Measurements from ENCODE around the gene DDX28.
A peak's percentile ranks its signal among the peaks of the same experiment; 100 is the strongest.

The DDX28 gene

DNA sequence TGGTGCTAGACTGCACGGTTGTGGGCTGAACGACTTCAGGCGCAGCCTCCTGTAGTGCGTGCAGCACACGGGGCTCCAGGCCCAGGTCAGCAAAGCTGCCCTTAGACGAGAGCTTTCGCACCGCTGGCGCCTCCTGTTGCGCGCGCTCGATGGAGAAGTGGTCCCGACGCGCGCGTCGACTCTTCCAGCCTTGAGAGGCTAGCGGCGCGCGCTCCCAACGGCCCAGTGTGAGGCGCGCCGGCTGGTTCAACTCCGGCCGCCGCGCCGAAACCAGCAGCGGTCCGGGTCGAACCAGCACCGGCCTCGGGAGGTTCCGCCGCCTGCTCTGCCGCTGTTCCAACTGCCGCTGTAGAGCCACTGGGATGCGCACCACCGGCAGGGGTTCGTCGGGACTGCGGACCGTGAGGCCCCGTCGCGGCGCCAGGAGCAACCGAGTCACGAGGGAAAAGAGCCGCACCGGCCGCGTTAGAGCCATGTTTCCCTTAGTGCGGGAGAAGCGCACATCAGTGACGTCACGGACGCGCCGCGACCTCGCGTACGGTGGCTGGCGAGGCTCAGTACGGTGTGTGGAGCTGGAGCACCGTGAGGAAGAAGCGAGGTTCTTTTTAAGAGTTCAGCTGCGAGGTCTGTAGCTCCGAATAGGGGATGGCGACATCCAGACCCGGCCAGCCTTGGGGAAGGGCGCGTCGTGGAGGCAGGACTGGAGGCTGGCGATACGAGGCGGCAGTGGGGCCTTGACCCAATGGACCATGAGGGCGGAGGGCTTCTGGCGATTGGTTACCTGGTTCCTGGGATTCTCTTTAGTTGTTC, at the start of gene DDX28, which contains the start of gene DUS2:
Gene DDX28 (minus strand): TSS at position 505 of the 810 bp plus-strand sequence. CDS start 30 bp downstream, at position 475.
Gene DUS2 (plus strand): TSS at position 557 of the 810 bp plus-strand sequence. CDS start 14,740 bp downstream, outside the sequence.
- DNase-seq (ENCODE audit: extremely low read depth in 1 of 2, low read depth in 1 of 2) = peak; percentile 81 to 84

DNA sequence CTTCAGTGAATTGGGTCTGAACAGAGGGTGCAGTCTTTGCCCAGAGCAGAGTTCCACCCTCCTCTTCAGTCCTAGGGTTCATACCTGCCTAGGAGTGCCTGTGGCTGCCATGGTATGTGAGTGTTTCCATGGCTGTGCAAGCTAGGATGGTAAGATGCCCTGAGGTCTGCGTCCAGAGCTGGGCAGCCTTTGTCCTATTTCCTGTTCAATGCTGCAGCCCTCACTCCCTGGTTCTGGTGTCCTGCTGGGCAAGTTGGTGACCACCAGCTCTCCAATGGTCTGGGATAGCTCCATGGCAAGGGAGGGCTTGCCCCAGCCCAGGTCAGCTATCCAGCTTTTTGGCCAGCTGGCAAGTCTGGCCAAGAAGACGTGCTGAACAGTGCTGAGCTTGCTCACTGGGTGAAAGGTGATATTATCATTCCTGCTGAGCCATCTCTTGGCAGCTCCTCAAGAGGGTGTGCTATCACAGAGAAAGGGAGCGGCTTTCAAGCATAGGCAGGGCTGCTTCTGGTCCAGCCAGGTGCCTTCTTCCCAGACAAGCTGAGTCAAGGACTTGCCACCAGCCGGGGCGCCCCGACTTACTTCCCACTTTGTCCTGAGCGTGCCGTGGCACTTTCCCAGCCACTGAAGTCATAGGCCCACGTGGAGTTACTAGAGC, 49.1 kb upstream of the DDX28 start:
- DNase-seq (ENCODE audit: extremely low read depth in 1 of 2, low read depth in 1 of 2) = no peak

DNA sequence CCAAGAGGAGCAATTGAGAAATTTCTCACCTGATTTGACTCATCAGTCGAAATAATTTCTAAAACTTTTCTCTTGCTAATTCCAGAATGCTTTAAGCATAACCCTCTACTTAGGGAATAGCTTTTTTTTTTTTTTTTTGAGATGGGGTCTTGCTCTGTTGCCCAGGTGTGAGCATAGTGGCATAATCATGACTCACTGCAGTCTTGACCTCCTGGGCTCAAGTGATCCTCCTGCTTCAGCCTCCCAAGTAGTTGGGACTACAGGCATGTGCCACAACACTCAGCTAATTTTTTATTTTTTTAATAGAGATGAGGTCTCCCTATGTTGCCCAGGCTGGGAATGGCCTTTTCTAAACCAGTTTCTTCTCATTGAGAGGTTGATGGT, 48.5 kb upstream of the DDX28 start:
- DNase-seq (ENCODE audit: extremely low read depth in 1 of 2, low read depth in 1 of 2) = no peak

- no peak for DNase-seq (ENCODE audit: extremely low read depth in 1 of 2, low read depth in 1 of 2)
Measured at GRCh38 chr16:68070806-68071517, 47.9 kb upstream of the DDX28 start.

- DNase-seq (ENCODE audit: extremely low read depth in 1 of 2, low read depth in 1 of 2) = no peak
Measured at GRCh38 chr16:68070249-68070730, 47.3 kb upstream of the DDX28 start.

GRCh38 chr16:68069511-68070248, 46.6 kb upstream of the DDX28 start:
- no peak for DNase-seq (ENCODE audit: extremely low read depth in 1 of 2, low read depth in 1 of 2)

DNA sequence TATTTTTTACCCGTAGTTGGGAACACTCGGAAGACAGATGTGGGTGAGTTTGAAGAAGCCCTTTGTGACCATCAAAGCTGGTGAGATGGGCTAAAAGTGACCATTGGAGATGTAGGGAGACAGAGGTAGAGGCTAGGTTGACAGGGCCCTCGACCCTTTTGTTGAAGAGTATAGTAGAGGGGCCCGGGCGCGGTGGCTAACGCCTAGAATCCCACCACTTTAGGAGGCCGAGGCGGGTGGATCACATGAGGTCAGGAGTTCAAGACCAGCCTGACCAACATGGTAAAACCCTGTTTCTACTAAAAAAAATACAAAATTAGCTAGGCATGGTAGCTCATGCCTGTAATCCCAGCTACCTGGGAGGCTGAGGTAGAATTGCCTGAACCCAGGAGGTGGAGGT, 45.9 kb upstream of the DDX28 start:
- no peak for DNase-seq (ENCODE audit: extremely low read depth in 1 of 2, low read depth in 1 of 2)

- no peak for DNase-seq (ENCODE audit: extremely low read depth in 1 of 2, low read depth in 1 of 2)
Measured at GRCh38 chr16:68066763-68067162, 43.7 kb upstream of the DDX28 start.

DNA sequence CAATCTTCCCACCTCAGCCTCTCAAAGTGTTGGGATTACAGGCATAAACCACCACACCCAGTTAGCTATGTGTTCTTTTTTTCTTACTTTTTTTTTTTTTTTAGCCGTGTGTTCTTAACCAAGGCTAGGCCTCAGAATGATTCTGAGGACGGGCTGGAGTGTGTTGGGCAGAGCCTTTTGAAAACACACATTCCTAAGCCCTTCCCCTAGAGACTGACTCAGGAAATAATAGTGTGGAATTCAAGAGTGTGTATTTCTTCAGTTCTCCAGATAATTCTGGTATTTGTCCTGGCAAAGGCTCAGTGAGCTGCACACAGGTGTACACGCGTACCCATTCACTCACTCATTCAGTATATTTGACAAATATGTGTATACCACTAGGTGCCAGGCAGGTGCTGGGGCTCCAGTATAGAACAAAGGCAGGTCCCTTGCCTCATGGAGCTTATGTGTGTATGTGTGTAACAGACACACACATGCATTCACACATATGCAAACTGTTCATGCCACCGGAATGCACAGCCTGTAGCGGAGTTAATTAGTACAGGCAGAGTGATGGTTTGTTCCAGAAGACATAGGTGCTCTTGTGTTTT, 42.8 kb upstream of the DDX28 start:
- no peak for DNase-seq (ENCODE audit: extremely low read depth in 1 of 2, low read depth in 1 of 2)

DNA sequence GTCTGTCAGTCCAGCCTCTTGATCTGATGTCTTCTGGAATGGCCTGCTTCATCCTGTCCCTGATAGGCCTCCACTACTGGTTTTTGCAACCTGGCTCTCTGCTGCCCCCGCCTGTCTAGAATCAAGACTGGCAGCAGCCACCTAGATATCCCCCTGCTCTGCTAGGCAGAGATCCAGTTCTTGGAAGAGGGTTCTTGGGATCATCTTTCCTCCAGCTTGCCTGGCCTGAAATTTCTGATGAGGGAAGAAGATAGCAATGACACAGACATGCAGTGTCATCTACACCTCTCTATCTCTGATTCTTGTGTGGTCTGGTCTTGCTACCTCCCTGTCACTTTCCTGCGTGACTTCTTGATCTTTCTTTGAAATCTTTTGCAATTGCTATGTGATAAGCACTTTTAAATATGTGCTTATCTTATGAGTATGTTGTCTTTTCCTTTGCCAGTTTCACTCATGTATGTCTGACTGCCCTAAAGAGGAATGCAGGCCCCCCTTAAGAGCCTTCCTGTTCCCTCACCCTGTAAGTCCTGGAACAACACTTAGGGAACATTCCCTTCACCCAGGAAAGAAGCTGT, 41.8 kb upstream of the DDX28 start:
- DNase-seq (ENCODE audit: extremely low read depth in 1 of 2, low read depth in 1 of 2) = peak in 1 of 2 donors; percentile 59

GRCh38 chr16:68062910-68063393, 39.9 kb upstream of the DDX28 start:
- DNase-seq (ENCODE audit: extremely low read depth in 1 of 2, low read depth in 1 of 2) = no peak

DNA sequence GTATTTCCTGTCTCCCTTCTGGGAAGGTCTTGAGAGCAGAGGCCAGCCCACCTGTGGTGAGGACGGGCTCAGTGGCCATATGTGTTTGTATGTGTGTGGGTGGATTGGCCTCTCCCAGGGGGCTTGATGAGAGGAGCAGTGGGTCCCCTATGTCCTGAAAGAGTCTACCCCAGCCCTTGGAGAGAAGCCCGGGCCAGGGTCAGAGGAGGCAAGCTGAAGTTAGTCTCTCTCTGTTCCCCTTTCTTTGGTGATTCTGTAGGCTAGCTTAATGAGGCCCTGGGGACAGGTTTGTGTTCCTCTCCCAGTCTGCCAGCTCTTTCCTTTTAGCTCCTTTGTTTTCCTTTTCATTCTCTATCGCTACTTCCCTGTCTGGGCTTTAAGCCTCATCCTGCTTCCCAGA, 38.4 kb upstream of the DDX28 start:
- no peak for DNase-seq (ENCODE audit: extremely low read depth in 1 of 2, low read depth in 1 of 2)

DNA sequence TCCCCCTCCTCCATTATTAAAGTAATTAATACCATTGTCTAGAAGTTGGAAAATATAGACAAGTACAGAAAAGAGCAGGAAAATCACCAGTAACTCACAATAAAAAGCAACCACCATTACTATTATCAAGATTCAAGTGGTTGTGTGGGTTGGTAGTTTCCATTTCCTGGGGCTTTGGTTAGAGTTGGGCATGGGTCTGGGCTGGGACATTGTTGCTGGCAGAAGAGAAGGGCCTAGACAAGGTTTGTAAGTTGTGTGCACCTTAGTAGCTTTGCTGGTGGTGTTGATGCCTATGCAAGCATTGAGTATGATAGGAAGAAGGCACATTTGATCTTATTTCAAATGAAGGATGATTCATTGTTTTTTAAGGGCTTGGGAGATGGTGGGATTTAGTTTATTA, 36.8 kb upstream of the DDX28 start:
- no peak for DNase-seq (ENCODE audit: extremely low read depth in 1 of 2, low read depth in 1 of 2)

- DNase-seq (ENCODE audit: extremely low read depth in 1 of 2, low read depth in 1 of 2) = no peak
Measured at GRCh38 chr16:68055395-68055794, 32.4 kb upstream of the DDX28 start.

GRCh38 chr16:68049449-68049848, 26.4 kb upstream of the DDX28 start:
- DNase-seq (ENCODE audit: extremely low read depth in 1 of 2, low read depth in 1 of 2) = no peak

GRCh38 chr16:68047987-68048386, 25.0 kb upstream of the DDX28 start:
- no peak for DNase-seq (ENCODE audit: extremely low read depth in 1 of 2, low read depth in 1 of 2)

GRCh38 chr16:68046106-68046505, 23.1 kb upstream of the DDX28 start:
- no peak for DNase-seq (ENCODE audit: extremely low read depth in 1 of 2, low read depth in 1 of 2)

GRCh38 chr16:68041783-68042182, 18.8 kb upstream of the DDX28 start:
- no peak for DNase-seq (ENCODE audit: extremely low read depth in 1 of 2, low read depth in 1 of 2)

GRCh38 chr16:68040506-68041288, 17.7 kb upstream of the DDX28 start:
- DNase-seq (ENCODE audit: extremely low read depth in 1 of 2, low read depth in 1 of 2) = peak; percentile 73 to 82
